PC-3 (cell line): ENCODE results near the gene CDKN2AIP.

Experiments used
- EZH2 ChIP-seq: fragments of 300-600 bp; sonication (generic); IDR thresholded peaks from one replicate; pipeline ENCODE4 v1.6.1; 2017; ENCODE audit warnings: antibody characterized with exemption, mild to moderate bottlenecking, low read length; ENCODE audit not compliant: unreplicated experiment
- EZH2phosphoT487 ChIP-seq: fragments of 300-600 bp; sonication (generic); IDR thresholded peaks from 2 replicates; pipeline ENCODE4 v1.6.1; 2018; ENCODE audit warnings: mild to moderate bottlenecking, antibody characterized with exemption, low read length, borderline replicate concordance
- TF ChIP-seq, protein P1 (sequence below): fragments of 300-600 bp; sonication (generic); conservative IDR thresholded peaks from 2 replicates; pipeline ENCODE4 v1.5.1; 2017; ENCODE audit warnings: antibody characterized with exemption, low read depth, mild to moderate bottlenecking, low read length

DNA sequence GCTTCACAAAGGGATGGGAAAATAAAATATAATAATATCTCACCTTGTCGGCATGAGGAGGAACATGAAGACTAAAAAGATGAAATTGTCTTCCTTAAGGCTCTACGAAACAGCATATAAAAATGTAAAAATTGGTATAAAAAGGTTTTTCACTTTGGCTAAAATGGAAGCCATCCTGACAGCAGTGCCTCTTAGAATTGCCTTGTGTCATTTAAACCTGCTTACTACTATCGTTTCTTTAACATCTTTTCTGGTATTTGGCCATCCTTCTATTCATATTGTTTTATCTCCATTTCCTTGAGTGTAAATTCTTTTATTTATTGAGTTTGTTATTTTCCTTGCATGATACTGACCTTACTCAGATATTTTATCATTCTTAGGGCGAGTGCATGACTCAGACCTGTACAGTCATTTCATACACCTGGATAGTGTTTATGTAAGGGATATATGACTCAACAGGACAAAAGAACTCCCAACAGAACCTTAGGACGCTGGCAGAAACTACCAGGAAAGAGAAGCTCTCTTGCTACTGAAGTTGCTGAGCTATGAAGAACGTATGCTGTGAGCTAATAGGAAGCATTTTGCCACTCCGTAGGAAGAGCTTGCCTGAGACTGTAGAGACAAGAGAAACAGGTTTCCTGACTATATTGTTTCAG, 5.8 kb upstream of the CDKN2AIP start:
- TF ChIP-seq, protein P1, sequence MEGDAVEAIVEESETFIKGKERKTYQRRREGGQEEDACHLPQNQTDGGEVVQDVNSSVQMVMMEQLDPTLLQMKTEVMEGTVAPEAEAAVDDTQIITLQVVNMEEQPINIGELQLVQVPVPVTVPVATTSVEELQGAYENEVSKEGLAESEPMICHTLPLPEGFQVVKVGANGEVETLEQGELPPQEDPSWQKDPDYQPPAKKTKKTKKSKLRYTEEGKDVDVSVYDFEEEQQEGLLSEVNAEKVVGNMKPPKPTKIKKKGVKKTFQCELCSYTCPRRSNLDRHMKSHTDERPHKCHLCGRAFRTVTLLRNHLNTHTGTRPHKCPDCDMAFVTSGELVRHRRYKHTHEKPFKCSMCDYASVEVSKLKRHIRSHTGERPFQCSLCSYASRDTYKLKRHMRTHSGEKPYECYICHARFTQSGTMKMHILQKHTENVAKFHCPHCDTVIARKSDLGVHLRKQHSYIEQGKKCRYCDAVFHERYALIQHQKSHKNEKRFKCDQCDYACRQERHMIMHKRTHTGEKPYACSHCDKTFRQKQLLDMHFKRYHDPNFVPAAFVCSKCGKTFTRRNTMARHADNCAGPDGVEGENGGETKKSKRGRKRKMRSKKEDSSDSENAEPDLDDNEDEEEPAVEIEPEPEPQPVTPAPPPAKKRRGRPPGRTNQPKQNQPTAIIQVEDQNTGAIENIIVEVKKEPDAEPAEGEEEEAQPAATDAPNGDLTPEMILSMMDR = no peak
- TF ChIP-seq EZH2 (no peak), EZH2phosphoT487 (no peak)
